Activated CD4-positive, alpha-beta memory T cell treated with anti-CD3 and anti-CD28 coated beads, Interleukin-2, amount 10 ng/mL, durations not matched to agents 7 days and 5 days (primary cell): ENCODE data around the gene RHBG. TPM values are rescaled to one million over a fixed set of nuclear protein-coding genes. Genes with fewer than 3 reads are reported as not detected.
"Not testable (repeated sequence)": the region's sequence is repeated elsewhere in the genome, so short reads cannot be mapped to it uniquely, and the experiment has no call there.

Experiments used
- CTCF ChIA-PET: fragments of 350-600 bp; sonication (Branson Sonifier 250); formaldehyde crosslinking; loops from one replicate; lab custom pipeline; 2021; ENCODE audit warnings: antibody characterized with exemption, inconsistent platforms; lab: Charles Lee
- POLR2A ChIA-PET: fragments of 350-600 bp; sonication (Branson Sonifier 250); formaldehyde crosslinking; loops from one replicate; lab custom pipeline; 2021; ENCODE audit warnings: antibody characterized with exemption; lab: Charles Lee
- DNase-seq: peaks from one replicate; pipeline ENCODE4 v3.0.0-alpha.2; 2020
- H3K27ac Mint-ChIP-seq: one replicate; pipeline ENCODE4 v1.8.0; 2021; ENCODE audit warnings: mild to moderate bottlenecking, mixed read lengths
- H3K27me3 Mint-ChIP-seq: one replicate; pipeline ENCODE4 v1.8.0; 2021; ENCODE audit warnings: mixed read lengths
- H3K36me3 Mint-ChIP-seq: one replicate; pipeline ENCODE4 v1.8.0; 2021; ENCODE audit warnings: low read depth, mixed read lengths
- H3K4me1 Mint-ChIP-seq: one replicate; pipeline ENCODE4 v1.8.0; 2021; ENCODE audit warnings: mixed read lengths
- H3K4me3 Mint-ChIP-seq: one replicate; pipeline ENCODE4 v1.8.0; 2021; ENCODE audit warnings: mild to moderate bottlenecking, mixed read lengths
- H3K9me3 Mint-ChIP-seq: one replicate; pipeline ENCODE4 v1.8.0; 2021; ENCODE audit warnings: mixed read lengths
- total RNA-seq, 2 experiments: library from RNA; stranded (reverse); gene quantifications; one replicate each; pipeline ENCODE4 v1.2.3, GENCODE V29; 2021

Gene RHBG, protein sequence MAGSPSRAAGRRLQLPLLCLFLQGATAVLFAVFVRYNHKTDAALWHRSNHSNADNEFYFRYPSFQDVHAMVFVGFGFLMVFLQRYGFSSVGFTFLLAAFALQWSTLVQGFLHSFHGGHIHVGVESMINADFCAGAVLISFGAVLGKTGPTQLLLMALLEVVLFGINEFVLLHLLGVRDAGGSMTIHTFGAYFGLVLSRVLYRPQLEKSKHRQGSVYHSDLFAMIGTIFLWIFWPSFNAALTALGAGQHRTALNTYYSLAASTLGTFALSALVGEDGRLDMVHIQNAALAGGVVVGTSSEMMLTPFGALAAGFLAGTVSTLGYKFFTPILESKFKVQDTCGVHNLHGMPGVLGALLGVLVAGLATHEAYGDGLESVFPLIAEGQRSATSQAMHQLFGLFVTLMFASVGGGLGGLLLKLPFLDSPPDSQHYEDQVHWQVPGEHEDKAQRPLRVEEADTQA
- not detected for total RNA-seq

DNA sequence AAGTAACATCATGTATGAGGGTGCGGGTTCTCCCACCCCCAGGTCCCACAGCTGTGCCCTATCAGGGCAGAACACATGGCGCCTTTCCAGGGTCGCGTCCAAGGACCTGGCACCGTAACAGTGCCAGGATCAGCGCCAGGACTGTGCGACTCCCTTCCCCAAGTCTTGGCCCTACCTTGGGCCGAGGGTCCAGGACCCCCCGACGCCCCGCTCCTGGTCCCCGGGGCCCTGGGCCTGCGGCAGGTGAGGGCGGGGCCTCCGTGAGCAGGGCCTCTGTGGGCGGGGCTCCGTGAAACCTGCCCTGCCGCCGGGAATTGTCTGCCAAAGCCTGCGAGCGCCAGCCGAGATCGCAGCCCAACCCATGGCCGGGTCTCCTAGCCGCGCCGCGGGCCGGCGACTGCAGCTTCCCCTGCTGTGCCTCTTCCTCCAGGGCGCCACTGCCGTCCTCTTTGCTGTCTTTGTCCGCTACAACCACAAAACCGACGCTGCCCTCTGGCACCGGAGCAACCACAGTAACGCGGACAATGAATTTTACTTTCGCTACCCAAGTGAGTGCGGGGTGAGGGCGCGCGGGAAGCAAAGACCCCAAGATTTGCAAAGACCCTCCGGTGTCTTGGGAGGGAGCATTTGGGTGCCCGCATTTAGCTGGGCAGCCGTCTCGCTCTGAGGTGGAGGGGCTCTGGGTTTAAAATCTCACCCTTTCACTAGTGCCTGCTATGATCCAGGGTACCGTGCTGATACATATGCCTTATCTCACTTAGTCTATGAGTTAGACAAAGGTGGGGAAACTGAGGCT lies at the start of gene RHBG:
TSS of gene RHBG (plus strand) at position 323 of the 796 bp plus-strand sequence. CDS start at position 362, 39 bp downstream.
- H3K27me3 Mint-ChIP-seq = peaks cover 58% of the 10 kb centered on the region

DNA sequence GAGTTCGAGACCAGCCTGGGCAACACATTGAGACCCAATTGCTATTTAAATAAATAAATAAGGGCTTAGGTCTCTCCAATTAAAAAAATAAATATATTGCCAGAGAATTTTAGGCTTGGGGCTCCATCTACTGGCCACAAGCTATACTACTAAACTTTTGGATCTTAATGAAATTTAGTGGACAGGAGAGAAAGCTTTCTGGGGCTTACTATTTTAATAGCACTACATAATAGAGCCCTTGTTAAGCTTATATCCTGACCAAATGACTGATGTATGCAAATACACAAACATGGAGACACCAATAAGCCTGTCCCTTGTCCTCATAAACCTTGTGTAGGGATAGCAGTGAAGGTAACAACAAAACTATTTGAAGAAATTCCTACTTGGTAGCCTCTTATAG lies 49.3 kb upstream of the RHBG start:
- Mint-ChIP-seq H3K4me3 (no peak overlapping the region), H3K27me3 (no peaks in the 10 kb centered on the region), H3K36me3 (peaks cover 66% of the 10 kb centered on the region), H3K4me1 (no peaks in the 10 kb centered on the region), H3K9me3 (no peaks in the 10 kb centered on the region), H3K27ac (no peak overlapping the region)
- CTCF ChIA-PET = interaction anchor here (0.6 to 2.6 kb wide), 32 partner anchors 8 to 506 kb away, joined by 3 to 26 read pairs (median 4); partner anchors contain the start of genes CCT3, PMF1, SMG5 and TSACC
- POLR2A ChIA-PET = interaction anchor here (0.7 to 1.5 kb wide), 6 partner anchors 14 to 174 kb away, joined by 3 to 5 read pairs (median 3); partner anchors contain the start of gene SMG5
- peak; percentile 27 for DNase-seq

More for the DNA sequence above, at the start of gene RHBG:
- CTCF ChIA-PET = interaction anchor here (2.5 to 9.3 kb wide), 2 partner anchors 17 to 77 kb away, joined by 6 to 58 read pairs; no protein-coding TSS in a partner anchor
- DNase-seq = no peak
- Mint-ChIP-seq H3K4me1 (peaks cover 4% of the 10 kb centered on the region), H3K9me3 (no peaks in the 10 kb centered on the region), H3K27ac (no peak within 1 kb of the TSS), H3K4me3 (no peak within 1 kb of the TSS), H3K36me3 (no peaks in the 10 kb centered on the region)
- POLR2A ChIA-PET = no interaction called here

DNA sequence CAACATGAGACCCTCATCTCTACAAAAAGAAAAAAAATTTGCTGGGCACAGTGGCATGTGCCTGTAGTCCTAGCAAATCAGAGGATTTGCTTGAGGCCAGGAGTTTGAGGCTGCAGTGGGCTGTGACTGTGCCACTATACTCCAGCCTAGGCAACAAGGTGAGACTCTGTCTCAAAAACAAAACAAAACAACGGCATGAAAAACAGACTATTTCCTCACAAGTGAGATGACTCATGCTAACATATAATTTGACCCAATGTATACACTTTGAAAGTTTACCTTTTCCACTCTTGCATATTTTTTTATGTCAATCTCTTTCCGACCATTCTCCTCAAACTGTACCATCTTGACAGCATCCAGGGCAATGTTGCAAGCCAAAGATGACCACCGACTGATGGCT lies 48.5 kb upstream of the RHBG start:
- ChIA-PET POLR2A (interaction anchor here (1.5 kb wide), 1 partner anchor 15 kb away, joined by 3 read pairs; no protein-coding TSS in a partner anchor), CTCF (interaction anchor here (0.6 to 1.2 kb wide), 2 partner anchors 44 to 86 kb away, joined by 3 read pairs; no protein-coding TSS in a partner anchor)
- DNase-seq = no peak
- Mint-ChIP-seq H3K9me3 (no peaks in the 10 kb centered on the region), H3K4me3 (no peak overlapping the region), H3K36me3 (peaks cover 65% of the 10 kb centered on the region), H3K27me3 (no peaks in the 10 kb centered on the region), H3K27ac (no peak overlapping the region), H3K4me1 (no peaks in the 10 kb centered on the region)

DNA sequence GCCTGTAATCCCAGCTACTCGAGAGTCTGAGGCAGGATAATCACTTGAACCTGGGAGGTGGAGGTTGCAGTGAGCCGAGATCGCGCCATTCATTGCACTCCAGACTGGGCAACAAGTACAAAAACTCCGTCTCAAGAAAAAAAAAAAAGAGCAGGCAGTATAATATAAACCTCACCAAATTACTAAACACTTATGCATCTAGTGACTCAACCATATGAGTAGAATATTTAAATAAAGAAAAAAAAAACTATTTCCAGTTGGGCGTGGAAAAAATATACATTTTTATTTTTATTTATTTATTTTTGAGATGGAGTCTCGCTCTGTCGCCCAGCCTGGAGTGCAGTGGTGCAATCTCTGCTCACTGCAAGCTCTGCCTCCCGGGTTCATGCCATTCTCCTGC lies 45.8 kb upstream of the RHBG start:
- not testable (repeated sequence) for H3K27ac Mint-ChIP-seq, H3K4me3 Mint-ChIP-seq, H3K4me1 Mint-ChIP-seq, DNase-seq, H3K9me3 Mint-ChIP-seq, H3K27me3 Mint-ChIP-seq
- ChIA-PET CTCF (interaction anchor here (0.6 to 1.6 kb wide), 3 partner anchors 8 to 182 kb away, joined by 3 to 5 read pairs (median 4); no protein-coding TSS in a partner anchor), POLR2A (interaction anchor here (1.1 to 1.5 kb wide), 2 partner anchors 15 to 40 kb away, joined by 3 read pairs; partner anchors contain the start of genes CCT3 and TSACC)
- peaks cover 46% of the 10 kb centered on the region for H3K36me3 Mint-ChIP-seq

DNA sequence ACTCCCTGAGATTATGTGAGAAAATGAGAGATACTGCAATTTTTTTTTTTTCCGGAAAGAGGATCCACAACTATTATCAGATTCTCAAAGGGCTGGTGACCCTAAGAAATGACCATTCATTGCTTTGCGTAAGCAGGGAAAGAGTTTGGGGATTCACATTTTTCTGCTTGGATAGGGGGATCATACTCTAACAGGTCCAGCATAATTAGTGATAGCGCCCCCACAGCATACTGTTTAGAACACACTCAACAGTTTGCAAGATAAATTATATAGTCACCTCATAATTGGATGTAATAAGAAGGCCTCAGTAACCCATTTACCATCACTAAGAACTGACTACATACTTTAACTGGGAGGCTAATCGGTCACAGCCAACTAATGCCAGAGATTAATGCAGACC lies 32.8 kb upstream of the RHBG start:
- POLR2A ChIA-PET = interaction anchor here (0.9 to 1.4 kb wide), 6 partner anchors 16 to 240 kb away, joined by 3 to 12 read pairs (median 3); partner anchors contain the start of gene SMG5
- no peaks in the 10 kb centered on the region for H3K27me3 Mint-ChIP-seq
- CTCF ChIA-PET = interaction anchor here (0.7 to 2.4 kb wide), 4 partner anchors 10 to 65 kb away, joined by 3 to 9 read pairs (median 4); no protein-coding TSS in a partner anchor
- peaks cover 44% of the 10 kb centered on the region for H3K36me3 Mint-ChIP-seq
- H3K9me3 Mint-ChIP-seq = no peaks in the 10 kb centered on the region
- H3K4me3 Mint-ChIP-seq = peak overlapping the region; percentile 98
- no peak for DNase-seq
- no peak overlapping the region for H3K27ac Mint-ChIP-seq
- H3K4me1 Mint-ChIP-seq = peaks cover 39% of the 10 kb centered on the region

DNA sequence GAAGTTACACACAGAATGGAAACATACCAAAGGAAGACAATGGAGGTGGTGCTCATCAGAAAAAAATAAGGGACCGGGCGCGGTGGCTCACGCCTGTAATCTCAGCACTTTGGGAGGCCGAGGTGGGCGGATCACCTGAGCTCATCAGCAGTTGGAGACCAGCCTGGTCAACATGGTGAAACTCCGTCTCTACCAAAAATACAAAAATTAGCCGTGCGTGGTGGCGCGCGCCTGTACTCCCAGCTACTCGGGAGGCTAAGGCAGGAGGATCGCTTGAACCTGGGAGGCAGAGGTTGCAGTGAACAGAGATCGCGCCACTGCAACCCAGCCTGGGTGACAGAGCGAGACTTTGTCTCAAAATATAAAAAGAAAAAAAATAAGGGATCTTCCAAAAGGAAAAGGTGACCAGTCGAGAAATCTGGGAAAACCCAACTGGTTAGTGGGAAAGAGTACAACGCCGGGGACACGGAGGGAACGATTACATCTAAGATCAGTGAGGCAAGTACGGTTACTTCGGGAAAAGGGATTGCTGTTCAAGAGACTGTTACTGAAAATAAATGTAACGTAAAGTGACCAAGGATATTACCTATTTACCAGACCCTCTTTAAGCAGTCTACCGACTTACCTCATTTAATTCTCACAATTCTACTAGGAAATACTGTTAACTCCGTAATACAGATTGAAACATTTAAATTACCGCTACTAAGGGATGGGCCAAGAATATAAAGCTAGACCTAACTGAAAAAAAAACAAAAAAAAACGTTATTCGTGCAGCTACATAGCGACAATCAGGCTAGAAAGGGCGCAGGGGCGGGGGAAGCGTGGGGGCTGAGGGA lies 31.7 kb upstream of the RHBG start:
- CTCF ChIA-PET = interaction anchor here (0.6 to 2.4 kb wide), 11 partner anchors 8 to 531 kb away, joined by 3 to 9 read pairs (median 3); partner anchors contain the start of gene SMG5
- Mint-ChIP-seq H3K36me3 (peaks cover 41% of the 10 kb centered on the region), H3K27ac (peak overlapping the region; percentile 95), H3K4me3 (peak overlapping the region; percentile 98), H3K27me3 (no peaks in the 10 kb centered on the region), H3K4me1 (peaks cover 39% of the 10 kb centered on the region), H3K9me3 (no peaks in the 10 kb centered on the region)
- POLR2A ChIA-PET = interaction anchor here (0.8 to 2.0 kb wide), 18 partner anchors 10 to 254 kb away, joined by 3 to 15 read pairs (median 3); partner anchors contain the start of genes NAXE, SLC25A44, SMG5 and TMEM79
- DNase-seq = peak; percentile 18

DNA sequence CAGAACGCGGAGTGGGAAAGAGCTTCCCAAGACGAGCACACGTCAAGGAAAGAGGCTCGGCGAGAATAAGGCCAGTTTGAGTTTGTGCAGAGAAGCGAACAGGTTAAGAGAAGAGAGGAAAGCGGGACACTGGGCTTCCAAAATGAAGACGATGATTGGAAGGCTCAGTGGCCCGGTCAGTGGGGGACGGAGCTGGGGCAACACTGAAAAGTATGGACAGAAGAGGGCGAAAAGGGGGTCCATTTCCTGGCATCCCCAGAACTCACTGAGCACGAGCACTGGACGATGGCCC lies 31.2 kb upstream of the RHBG start:
- DNase-seq = no peak
- Mint-ChIP-seq H3K27ac (peak overlapping the region; percentile 95), H3K9me3 (no peaks in the 10 kb centered on the region), H3K36me3 (peaks cover 39% of the 10 kb centered on the region), H3K4me3 (peak overlapping the region; percentile 98), H3K4me1 (peaks cover 39% of the 10 kb centered on the region), H3K27me3 (no peaks in the 10 kb centered on the region)
- ChIA-PET POLR2A (interaction anchor here (0.8 to 2.0 kb wide), 13 partner anchors 10 to 254 kb away, joined by 3 to 15 read pairs (median 3); partner anchors contain the start of genes NAXE, SLC25A44, SMG5 and TMEM79), CTCF (interaction anchor here (0.6 to 2.4 kb wide), 9 partner anchors 9 to 532 kb away, joined by 3 to 9 read pairs (median 3); partner anchors contain the start of gene SMG5)

DNA sequence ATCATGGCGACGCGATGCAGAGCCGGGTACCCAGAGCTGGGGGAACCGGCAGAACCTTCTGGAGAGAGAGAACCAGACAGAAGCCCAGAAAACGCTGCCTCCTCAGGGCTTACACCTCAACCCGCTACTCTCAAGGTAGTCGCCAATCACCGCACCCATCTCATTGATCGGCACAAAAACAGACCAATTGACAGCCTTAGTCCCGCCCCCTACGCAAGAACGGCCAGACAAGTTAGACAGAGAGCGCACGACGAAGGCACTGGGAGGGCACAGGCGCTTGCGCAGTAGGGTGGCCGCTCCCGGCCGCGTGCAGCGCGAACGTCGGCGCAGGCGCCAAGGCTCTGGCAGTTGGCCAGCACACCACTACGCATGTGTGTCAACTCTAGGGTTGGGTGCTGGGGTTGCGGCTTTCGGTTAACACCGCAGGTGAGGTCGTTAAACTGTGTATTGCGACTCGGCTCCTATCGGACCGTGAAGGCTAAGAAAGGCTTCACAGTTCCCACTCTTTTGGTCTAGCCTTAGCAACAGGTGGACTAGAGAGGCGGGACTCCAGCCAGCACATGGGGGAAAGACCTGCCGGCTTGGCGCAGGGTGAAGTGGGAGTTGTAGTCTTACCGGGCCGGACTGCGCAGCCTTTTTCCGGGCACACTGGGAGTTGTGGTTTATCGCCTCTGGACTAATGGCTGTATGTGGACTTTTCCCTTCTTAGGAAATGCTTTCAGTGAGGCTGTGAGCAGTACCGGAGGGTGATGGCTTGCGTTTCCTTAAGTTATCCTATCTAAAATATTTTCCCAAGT lies 30.6 kb upstream of the RHBG start, which contains the start of the genes CCT3 and TSACC:
TSS of gene CCT3 (minus strand) at position 113 of the 797 bp plus-strand sequence. CDS start at position 5, 108 bp downstream.
TSS of gene TSACC (plus strand) at position 347 of the 797 bp plus-strand sequence. CDS start 1,232 bp downstream, outside the sequence.
- H3K9me3 Mint-ChIP-seq = no peaks in the 10 kb centered on the region
- CTCF ChIA-PET = interaction anchor here (0.6 to 2.4 kb wide), 8 partner anchors 10 to 242 kb away, joined by 3 to 9 read pairs (median 3); partner anchors contain the start of gene SMG5
- POLR2A ChIA-PET = interaction anchor here (0.8 to 2.0 kb wide), 13 partner anchors 9 to 253 kb away, joined by 3 to 15 read pairs (median 3); partner anchors contain the start of genes NAXE, SLC25A44, SMG5 and TMEM79
- peak within 1 kb of the TSS; percentile 95 for H3K27ac Mint-ChIP-seq
- H3K36me3 Mint-ChIP-seq = peaks cover 37% of the 10 kb centered on the region
- DNase-seq = peak; percentile 99
- H3K4me3 Mint-ChIP-seq = peak within 1 kb of the TSS; percentile 98
- peaks cover 39% of the 10 kb centered on the region for H3K4me1 Mint-ChIP-seq
- H3K27me3 Mint-ChIP-seq = peaks cover 2% of the 10 kb centered on the region

DNA sequence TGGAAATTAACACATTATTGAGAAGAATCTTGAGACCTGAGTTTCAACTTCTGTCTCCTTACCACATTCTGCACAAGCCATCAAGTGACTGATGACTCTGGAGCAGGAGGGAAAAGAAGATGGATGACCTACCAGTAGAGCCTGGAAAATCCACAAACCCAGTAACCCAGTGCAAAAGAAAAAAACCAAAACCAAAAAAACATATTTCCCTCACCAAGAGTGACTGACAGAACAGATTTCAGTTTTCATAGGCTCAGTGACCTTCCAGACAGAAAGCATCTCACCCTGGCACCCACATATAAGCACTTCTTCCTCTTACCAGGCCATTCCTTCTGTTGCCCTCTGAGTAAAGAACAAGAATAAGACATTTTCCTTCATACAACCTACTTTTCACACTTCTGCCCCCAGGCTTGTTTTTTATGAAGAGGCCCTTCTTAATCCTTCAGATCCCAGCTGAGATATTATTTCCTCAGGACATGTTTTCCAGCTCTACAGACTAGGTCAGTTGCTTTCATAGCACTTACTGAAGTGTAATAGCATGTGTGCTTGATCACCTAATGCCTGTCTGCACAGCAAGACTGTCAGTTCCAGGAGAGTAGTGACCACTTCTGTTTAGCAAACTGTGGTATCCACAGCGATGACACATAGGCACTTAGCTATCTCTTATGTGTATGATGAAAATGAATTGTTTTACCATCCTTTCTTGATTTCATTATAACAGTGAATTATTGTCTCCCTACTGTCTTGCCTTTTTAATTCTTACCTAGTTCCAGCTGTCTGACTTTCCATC lies 26.6 kb upstream of the RHBG start:
- ChIA-PET POLR2A (no interaction called here), CTCF (interaction anchor here (0.8 to 1.7 kb wide), 4 partner anchors 12 to 104 kb away, joined by 3 to 4 read pairs (median 3); no protein-coding TSS in a partner anchor)
- Mint-ChIP-seq H3K4me3 (no peak overlapping the region), H3K27ac (no peak overlapping the region), H3K4me1 (peaks cover 11% of the 10 kb centered on the region), H3K27me3 (peaks cover 18% of the 10 kb centered on the region), H3K9me3 (no peaks in the 10 kb centered on the region), H3K36me3 (peaks cover 5% of the 10 kb centered on the region)
- no peak for DNase-seq

DNA sequence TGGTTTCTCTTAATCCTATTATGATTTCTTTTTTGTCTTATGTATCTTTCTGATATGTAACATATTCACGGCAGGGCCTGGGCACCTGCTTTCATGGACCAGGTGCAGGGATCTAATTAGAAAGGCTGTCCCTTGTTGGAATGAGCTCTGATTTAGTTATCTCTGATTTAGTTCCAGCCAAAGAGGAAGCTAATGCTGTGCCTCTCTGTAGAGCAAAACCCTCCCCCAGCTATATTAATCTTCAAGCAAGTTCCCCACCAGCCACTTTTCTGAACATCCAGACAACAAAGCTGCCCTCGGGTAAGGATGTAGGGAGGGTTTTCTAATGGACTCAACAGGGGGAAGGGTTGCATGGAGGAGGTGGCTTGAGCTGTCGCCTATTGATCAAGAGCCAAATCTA lies 24.6 kb upstream of the RHBG start:
- Mint-ChIP-seq H3K36me3 (no peaks in the 10 kb centered on the region), H3K27me3 (peaks cover 25% of the 10 kb centered on the region)
- CTCF ChIA-PET = interaction anchor here (0.9 to 1.4 kb wide), 4 partner anchors 27 to 157 kb away, joined by 3 to 5 read pairs (median 4); no protein-coding TSS in a partner anchor

More for the DNA sequence above, 24.6 kb upstream of the RHBG start:
- H3K4me3 Mint-ChIP-seq = no peak overlapping the region
- DNase-seq = no peak
- POLR2A ChIA-PET = no interaction called here
- no peak overlapping the region for H3K27ac Mint-ChIP-seq
- no peaks in the 10 kb centered on the region for H3K9me3 Mint-ChIP-seq
- H3K4me1 Mint-ChIP-seq = peaks cover 1% of the 10 kb centered on the region
